Esophagus squamous epithelium (tissue), 4 donors: Measurements from ENCODE around the gene GPAT3.

Experiments
- POLR2A ChIP-seq, 4 donors: fragments of 450-650 bp; IDR thresholded peaks; one replicate each; pipeline ENCODE4 v1.6.1; 2017; ENCODE audit warnings: antibody characterized with exemption in 4 of 4, mild to moderate bottlenecking in 4 of 4, moderate library complexity in 3 of 4
- TF ChIP-seq, protein P1 (sequence below), 6 experiments: fragments of 450-650 bp in 4 of 6; fragments of 200-600 bp in 2 of 6; sonication (generic) in 2 of 6; IDR thresholded peaks; one replicate each; pipeline ENCODE4 v1.5.1; 2016 to 2019; ENCODE audit warnings: antibody characterized with exemption in 6 of 6, mild to moderate bottlenecking in 4 of 6, moderate library complexity in 4 of 6

DNA sequence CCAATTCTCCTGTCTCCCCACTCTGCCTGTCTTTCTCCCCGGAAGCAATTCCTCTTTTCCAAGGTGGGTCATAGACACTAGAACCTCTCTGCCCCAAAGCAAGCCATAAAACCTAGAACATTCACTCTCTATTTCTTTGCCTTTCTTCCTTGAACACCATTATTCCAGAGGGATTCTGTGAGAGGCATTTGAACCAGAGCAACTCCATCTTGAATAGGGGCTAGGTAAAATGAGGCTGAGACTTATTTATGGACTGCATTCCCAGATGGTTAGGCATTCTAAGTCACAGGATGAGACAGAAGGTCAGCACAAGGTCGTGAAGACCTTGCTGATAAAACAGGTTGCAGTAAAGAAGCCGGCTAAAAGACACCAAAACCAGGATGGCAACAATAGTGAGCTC lies 13.7 kb upstream of the GPAT3 start:
- TF ChIP-seq, protein P1, sequence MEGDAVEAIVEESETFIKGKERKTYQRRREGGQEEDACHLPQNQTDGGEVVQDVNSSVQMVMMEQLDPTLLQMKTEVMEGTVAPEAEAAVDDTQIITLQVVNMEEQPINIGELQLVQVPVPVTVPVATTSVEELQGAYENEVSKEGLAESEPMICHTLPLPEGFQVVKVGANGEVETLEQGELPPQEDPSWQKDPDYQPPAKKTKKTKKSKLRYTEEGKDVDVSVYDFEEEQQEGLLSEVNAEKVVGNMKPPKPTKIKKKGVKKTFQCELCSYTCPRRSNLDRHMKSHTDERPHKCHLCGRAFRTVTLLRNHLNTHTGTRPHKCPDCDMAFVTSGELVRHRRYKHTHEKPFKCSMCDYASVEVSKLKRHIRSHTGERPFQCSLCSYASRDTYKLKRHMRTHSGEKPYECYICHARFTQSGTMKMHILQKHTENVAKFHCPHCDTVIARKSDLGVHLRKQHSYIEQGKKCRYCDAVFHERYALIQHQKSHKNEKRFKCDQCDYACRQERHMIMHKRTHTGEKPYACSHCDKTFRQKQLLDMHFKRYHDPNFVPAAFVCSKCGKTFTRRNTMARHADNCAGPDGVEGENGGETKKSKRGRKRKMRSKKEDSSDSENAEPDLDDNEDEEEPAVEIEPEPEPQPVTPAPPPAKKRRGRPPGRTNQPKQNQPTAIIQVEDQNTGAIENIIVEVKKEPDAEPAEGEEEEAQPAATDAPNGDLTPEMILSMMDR (IDR thresholded peaks at IDR 0.05): no peak
- TF ChIP-seq POLR2A (IDR thresholded peaks at IDR 0.05): no peak
